ENCODE results near the gene CHCHD3.

The CHCHD3 gene

GRCh38 chr7:132830941-132831340 is 250.9 kb downstream of the CHCHD3 start:
- in situ Hi-C loops (cut with MboI; ENCODE audit: low sequenced_read_pairs), result no loop called here

DNA sequence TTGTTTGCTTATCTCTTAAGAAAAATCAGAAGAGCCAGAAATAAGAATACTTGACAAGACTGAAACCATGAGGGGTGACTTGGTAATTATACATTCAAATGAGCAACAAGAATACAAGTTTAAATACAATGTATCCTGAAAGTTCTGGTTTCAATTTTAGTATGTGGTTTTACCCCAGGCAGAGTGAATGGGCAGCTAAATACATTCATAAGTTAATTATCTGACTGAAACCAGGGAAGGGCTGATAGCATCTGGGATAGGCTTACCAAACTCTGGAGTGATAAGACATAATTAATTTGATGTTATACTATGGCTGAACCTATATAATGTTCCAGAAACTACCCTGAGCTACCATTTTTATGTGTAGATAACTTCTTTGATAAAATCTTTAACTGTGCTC is 253.4 kb downstream of the CHCHD3 start:
- in situ Hi-C loops (cut with MboI; ENCODE audit: low sequenced_read_pairs), result no loop called here

DNA sequence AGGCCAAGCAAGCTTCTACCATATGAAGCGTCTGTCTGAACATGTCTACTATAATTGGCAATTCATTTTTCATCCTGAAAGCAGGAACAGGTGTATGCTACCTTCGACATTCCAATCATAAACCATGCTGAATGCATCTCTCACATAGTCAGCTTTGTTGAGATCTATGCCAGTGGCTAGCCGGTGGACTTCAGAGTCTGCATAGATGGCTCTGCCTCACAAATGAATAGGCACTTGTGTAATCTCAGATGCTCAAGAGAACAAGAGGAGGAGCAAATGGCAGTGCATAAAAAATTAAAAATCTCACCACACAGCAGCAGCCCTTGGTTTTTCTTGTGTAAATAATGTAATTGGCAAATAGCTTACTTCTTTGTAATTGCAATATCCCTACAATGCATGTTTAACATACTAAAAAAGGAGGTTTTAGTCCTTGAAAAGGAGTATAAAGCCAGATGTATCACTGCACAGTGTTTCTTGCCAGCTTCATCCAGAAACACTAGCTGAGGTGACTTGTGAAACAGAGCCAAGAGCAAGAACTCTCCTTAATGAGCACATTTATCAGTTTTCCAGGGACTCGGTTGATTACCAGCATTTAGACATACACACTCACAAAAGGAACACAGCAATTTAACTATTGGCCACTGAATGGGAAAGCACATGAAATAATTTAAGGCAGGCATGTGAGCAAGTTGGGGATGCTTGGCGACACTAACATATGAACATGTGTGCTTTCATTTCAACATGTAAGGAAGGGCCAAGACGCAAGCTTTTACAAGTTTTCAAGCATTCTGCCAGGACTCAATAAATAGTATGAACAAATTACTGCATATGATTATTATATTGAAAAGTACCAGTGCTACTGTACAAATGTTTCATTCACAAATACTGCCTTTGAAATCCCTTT is 255.7 kb downstream of the CHCHD3 start:
- in situ Hi-C loops (cut with MboI; ENCODE audit: low sequenced_read_pairs), result no loop called here

DNA sequence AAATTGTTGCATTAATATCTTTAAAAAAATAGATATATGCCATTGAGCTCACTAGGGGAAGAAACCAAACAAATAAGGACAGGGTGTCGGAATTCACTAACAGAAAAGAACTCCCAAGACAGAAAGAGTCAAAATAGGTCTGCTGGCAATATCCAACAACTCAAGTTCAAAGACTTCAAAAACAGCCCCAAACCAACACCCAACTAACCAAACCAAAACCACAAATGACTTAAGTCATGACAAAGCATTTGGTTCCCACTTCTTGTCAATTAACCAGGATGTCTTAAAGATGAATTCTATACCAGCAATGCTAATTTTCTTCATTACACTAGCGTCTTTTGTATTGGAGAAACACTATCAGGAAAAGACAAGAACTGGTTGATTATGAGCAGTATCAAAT is 256.7 kb downstream of the CHCHD3 start:
- in situ Hi-C loops (cut with MboI; ENCODE audit: low sequenced_read_pairs), result no loop called here

GRCh38 chr7:132819648-132820047 is 262.2 kb downstream of the CHCHD3 start:
- in situ Hi-C loops (cut with MboI; ENCODE audit: low sequenced_read_pairs), result no loop called here

DNA sequence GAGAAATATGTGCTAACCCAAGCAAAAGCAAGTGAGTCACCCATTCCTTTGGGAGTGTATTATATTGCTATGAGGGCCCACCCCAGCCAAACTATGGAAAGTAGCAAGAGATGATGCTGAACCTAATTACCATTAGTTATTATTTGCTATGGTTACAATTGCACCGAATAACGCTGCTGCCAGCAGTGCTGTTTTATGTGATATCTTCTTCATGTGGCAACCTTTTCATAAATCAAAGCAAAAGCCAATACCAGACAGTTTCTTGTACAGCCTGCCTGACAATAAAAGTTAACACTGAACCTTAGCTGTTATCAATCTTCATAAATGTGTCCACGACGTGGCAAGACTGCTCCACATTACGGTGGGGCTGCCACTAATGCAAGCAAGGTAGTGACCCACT is 263.9 kb downstream of the CHCHD3 start:
- in situ Hi-C loops (cut with MboI; ENCODE audit: low sequenced_read_pairs), result no loop called here

GRCh38 chr7:132815696-132816311 is 266.1 kb downstream of the CHCHD3 start:
- in situ Hi-C loops (cut with MboI; ENCODE audit: low sequenced_read_pairs), result no loop called here

DNA sequence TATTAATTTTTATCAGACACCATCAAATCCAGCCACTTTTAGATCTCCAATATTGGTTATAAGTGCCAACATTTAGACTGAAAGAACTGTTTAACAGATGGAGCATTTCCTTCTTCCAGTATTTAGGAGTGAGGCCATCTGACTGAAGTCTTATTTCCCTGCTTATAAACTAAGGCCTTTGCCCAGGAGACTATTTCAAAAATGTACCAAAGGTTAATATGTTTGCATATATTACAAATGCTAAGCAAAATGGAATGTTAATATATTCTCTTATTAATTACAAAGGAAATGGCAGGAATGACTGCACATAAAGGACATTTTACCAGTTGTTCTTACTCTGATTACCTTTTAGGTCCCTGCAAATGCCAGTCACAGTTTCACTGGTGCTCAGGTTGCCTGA is 266.8 kb downstream of the CHCHD3 start:
- in situ Hi-C loops (cut with MboI; ENCODE audit: low sequenced_read_pairs), result no loop called here

- in situ Hi-C loops (cut with MboI; ENCODE audit: low sequenced_read_pairs), result no loop called here
Observed at GRCh38 chr7:132810561-132810960, 271.3 kb downstream of the CHCHD3 start.

DNA sequence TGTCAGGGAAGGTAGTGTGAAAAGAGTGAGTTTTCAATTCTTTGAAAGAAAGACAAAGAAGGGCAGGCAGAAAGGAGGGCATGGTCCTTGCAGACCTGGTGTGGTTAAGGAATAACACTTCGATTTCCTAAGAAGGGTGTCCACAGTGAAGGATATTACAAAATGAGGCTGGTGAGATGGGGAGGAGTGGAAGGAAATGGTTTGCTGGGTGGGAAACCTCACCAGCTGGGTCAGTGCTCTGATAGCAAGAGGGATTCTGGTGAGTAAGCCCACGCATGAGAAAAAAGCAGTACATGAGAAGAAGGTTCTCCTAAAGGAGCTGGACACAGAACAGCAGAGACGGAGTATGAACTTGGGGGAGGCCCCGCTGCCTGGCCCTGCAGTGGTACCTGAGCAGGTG is 275.1 kb downstream of the CHCHD3 start:
- in situ Hi-C loops (cut with MboI; ENCODE audit: low sequenced_read_pairs), result no loop called here

DNA sequence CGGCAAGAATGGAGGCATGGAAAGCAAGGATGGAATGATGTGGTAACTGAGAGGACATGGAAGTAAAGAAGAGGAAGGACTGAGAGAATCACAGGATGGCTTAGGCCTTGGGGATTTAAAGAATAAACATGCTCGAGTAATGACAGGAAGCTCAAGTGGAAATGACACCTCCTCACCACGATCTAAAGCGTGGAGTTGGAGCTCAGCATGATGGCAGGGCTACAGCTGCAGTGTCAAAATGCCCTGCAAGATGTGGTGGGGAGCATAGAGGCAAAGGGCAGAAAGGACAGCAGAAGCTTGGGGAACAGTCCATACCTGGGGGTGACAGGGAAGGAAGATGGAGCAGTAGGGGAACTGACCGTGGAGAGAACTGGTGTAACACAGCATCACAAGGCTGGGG is 276.1 kb downstream of the CHCHD3 start:
- in situ Hi-C loops (cut with MboI; ENCODE audit: low sequenced_read_pairs), result no loop called here

GRCh38 chr7:132804849-132805485 is 276.9 kb downstream of the CHCHD3 start:
- in situ Hi-C loops (cut with MboI; ENCODE audit: low sequenced_read_pairs), result no loop called here

DNA sequence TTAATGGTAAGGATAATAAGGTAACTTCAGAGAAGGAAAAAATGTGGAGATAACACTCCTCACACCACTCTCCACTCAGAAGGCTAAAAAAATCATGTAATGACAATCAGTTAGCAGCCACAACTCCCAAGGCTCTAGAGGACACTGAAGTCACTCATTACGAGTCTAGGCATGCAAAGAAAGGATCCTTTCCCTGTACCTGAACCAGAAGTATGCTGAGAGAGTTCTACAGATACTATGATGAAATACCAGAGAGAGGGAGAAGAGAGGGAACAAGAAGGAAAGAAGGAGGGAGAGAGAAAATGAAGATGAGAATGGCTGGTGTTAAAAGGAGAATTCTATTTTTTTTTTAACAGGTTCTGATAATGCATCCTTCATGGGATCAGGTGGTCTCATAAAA is 281.4 kb downstream of the CHCHD3 start:
- in situ Hi-C loops (cut with MboI; ENCODE audit: low sequenced_read_pairs), result no loop called here

DNA sequence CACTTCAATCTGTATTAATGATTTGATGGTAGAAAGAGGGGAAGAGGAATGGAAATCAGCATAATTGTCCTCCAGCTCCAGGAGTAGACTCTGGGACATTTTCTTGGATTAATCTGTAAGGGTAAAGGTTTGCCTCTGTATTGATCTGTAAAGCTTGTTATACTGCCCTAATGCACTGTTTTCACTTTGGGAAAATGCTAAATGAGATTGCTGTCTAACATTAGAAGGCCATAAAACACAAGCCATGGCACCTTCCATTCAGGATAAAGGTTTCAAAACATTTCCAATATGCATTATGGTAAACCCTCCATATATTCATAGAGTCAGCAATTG is 282.8 kb downstream of the CHCHD3 start:
- in situ Hi-C loops (cut with MboI; ENCODE audit: low sequenced_read_pairs), result no loop called here

DNA sequence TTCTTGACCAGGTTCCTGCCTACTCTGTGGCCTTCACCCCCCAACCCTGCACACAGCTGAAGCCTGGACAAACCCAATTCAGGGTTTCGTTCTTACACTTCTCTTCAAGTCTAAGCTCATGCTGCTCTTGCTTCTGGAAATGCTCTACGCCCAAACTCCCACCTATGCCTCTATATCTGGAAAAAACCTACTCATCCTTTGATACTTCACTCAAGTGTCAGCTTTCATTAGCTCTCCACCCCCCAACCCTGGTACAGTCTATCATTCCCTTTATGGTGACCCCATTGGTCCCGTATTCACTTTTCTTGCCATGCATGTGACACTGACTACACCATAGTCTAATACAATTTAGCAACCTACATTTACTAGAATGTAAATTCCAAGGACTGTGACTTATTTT is 284.7 kb downstream of the CHCHD3 start:
- in situ Hi-C loops (cut with MboI; ENCODE audit: low sequenced_read_pairs), result no loop called here

- in situ Hi-C loops (cut with MboI; ENCODE audit: low sequenced_read_pairs), result no loop called here
Observed at GRCh38 chr7:132793474-132793873, 288.4 kb downstream of the CHCHD3 start.

GRCh38 chr7:132791036-132791435 is 290.9 kb downstream of the CHCHD3 start:
- in situ Hi-C loops (cut with MboI; ENCODE audit: low sequenced_read_pairs), result no loop called here

- in situ Hi-C loops (cut with MboI; ENCODE audit: low sequenced_read_pairs), result no loop called here
Observed at GRCh38 chr7:132790104-132790503, 291.8 kb downstream of the CHCHD3 start.

- in situ Hi-C loops (cut with MboI; ENCODE audit: low sequenced_read_pairs), result no loop called here
Observed at GRCh38 chr7:132789281-132789680, 292.6 kb downstream of the CHCHD3 start.

DNA sequence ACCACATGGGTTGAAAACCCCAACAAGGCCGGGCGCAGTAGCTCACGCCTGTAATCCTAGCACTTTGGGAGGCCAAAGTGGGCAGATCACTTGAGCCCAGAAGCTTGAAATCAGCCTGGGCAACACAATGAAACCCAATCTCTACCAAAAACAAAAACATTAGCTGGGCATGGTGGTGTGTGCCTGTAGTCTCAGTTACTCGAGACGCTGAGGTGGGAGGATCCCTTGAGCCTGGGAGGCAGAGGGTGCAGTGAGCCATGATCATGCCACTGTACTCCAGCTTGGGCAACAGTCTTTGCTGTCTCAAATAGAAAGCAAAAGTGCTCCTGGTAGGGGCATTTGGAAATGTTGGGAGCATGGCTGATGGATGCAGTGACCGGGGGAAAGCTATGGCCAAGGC is 296.0 kb downstream of the CHCHD3 start:
- in situ Hi-C loops (cut with MboI; ENCODE audit: low sequenced_read_pairs), result no loop called here

DNA sequence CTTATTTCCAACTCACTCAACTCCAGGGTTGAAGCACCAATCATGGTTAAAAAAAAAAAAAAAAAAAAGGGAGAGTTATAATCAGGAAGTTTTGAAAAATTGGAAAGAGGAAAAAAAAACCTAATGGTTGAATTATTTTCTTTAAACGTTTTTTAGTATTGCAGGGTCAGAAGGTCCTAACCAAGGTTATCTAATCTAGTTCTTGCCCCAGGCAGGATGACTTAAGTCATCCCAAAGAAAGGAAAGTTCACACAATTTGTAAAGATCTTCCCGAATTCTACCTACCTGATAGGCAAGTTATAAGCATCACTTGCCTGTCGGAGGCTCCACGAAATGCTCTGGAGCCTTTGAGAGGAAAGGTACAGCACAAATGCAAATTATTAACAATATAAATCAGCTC is 297.5 kb downstream of the CHCHD3 start:
- in situ Hi-C loops (cut with MboI; ENCODE audit: low sequenced_read_pairs), result no loop called here

- in situ Hi-C loops (cut with MboI; ENCODE audit: low sequenced_read_pairs), result no loop called here
Observed at GRCh38 chr7:132783824-132784223, 298.1 kb downstream of the CHCHD3 start.
